ENCODE data around the gene GP5.

The GP5 gene

DNA sequence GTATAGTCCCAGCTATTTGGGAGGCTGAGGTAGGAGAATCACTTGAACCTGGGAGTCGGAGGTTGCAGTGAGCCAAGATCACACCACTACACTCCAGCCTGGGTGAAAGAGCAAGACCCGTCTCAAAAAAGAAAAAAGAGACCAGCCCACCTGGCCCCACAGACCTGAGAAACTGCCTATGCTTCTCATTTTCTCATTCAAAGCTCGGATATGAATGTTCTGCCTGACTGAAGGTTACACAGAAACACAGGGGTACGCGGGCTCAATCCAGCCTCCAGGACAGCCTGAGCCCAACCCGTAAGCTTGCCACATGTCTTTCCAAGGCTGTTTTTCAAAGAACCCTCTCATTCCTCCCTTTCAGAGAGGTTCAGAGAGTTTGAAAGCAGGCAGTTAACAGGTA lies 19.8 kb downstream of the GP5 start:
- no peak overlapping the region for H3K4me3 ChIP-seq (ENCODE audit: low read depth, low read length)
- in situ Hi-C loops (cut with HindIII; ENCODE audit: low sequenced_read_pairs) = no loop called here
- TF ChIP-seq, protein P1, sequence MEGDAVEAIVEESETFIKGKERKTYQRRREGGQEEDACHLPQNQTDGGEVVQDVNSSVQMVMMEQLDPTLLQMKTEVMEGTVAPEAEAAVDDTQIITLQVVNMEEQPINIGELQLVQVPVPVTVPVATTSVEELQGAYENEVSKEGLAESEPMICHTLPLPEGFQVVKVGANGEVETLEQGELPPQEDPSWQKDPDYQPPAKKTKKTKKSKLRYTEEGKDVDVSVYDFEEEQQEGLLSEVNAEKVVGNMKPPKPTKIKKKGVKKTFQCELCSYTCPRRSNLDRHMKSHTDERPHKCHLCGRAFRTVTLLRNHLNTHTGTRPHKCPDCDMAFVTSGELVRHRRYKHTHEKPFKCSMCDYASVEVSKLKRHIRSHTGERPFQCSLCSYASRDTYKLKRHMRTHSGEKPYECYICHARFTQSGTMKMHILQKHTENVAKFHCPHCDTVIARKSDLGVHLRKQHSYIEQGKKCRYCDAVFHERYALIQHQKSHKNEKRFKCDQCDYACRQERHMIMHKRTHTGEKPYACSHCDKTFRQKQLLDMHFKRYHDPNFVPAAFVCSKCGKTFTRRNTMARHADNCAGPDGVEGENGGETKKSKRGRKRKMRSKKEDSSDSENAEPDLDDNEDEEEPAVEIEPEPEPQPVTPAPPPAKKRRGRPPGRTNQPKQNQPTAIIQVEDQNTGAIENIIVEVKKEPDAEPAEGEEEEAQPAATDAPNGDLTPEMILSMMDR (IDR thresholded peaks at IDR 0.05; ENCODE audit: low read depth, low read length, missing control alignments) = no peak
- no peak for DNase-seq (ENCODE audit: low read depth)

DNA sequence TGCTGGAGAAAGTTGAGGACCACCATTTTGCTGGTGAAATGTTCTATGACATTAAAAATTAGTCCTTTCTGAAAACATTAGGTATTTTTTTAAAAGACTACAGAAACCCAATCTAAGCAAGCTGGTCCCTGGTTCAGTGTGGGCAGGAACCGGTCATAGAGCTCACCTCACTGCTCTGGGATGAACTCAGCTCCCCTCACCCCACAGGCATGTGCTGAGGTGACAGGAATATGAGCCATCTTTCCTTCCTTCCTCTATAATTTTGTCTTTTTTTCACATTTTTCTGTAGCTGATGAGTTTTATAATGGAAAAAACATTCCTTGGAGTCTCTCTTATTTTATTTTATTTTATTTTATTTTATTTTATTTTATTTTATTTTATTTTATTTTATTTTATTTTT lies 21.4 kb downstream of the GP5 start:
- DNase-seq (ENCODE audit: low read depth) = no peak
- in situ Hi-C loops (cut with HindIII; ENCODE audit: low sequenced_read_pairs) = no loop called here
- TF ChIP-seq, protein P1 (IDR thresholded peaks at IDR 0.05; ENCODE audit: low read depth, low read length, missing control alignments) = no peak
- H3K4me3 ChIP-seq (ENCODE audit: low read depth, low read length) = no peak overlapping the region

DNA sequence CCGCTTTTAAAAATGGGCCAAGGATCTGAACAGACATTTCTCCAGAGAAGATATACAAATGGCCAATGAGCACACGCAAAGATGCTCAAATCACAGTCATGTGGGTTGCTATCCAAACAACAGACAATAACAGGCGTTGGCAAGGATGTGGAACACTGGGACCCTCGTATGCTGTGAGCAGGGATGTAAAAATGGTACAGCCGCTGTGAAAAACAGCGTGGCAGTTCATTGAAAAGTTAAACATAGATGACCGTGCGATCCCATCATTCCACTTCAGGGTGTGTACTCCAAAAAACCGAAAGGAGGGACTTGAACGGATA lies 22.9 kb downstream of the GP5 start:
- in situ Hi-C loops (cut with HindIII; ENCODE audit: low sequenced_read_pairs) = no loop called here
- DNase-seq (ENCODE audit: low read depth) = no peak
- TF ChIP-seq, protein P1 (IDR thresholded peaks at IDR 0.05; ENCODE audit: low read depth, low read length, missing control alignments) = no peak
- H3K4me3 ChIP-seq (ENCODE audit: low read depth, low read length) = no peak overlapping the region

DNA sequence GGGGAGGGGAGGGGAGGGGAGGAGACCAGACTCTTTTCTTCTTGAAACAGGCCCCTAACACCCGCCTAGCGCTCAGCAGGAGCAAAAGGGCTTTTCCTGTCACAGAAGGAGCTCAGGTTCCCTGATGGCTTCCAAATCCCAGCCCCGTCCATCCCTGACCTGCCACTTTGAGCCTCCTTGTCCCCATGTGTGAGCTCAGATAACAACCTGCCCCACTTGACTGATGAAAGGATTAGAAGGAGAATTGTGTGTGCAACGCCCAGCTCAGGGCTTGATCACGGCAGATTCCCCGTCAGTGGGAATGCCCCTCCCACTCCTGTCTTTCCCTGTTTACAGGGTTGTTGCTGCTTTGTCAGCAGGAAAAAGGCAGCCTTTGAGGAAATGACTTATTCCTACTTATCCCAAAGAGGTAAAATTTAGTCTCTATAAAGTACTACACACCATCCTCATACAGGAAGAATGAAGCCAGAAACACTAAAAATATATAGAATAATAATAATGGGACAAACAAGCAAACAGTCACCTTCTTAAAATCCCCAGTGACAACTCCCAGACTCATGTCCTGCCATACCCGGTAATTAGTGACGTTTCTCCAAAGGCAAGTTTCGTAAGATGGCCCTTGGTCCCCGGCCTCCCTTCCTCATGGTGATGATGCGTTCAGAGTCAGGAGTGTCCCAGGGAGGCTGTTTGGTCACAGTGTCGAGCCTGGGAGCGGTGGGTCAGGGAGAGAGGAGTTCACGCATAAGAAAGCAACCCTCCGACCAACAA lies 23.4 kb downstream of the GP5 start:
- TF ChIP-seq, protein P1 (IDR thresholded peaks at IDR 0.05; ENCODE audit: low read depth, low read length, missing control alignments) = no peak
- no peak for DNase-seq (ENCODE audit: low read depth)
- no peak overlapping the region for H3K4me3 ChIP-seq (ENCODE audit: low read depth, low read length)
- in situ Hi-C loops (cut with HindIII; ENCODE audit: low sequenced_read_pairs) = no loop called here

DNA sequence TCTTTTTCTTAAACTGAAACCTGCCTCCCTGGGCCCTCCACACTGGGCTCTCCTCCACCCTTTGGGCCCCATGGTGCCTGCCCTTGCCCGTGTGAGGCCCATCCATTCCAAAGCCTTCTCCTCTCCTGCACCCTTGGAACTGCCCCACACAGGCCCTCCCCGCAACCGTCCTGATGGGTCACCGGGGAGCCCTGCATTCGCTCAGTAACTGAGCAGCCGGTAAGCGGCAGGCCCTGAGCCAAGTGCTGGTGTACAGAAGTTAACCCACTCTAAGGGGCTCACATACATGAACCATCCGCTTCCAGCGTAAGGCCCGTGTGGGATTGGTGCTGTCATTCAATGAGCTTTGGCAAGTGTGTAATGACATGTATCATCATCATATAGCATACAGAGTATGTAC lies 24.1 kb downstream of the GP5 start:
- H3K4me3 ChIP-seq (ENCODE audit: low read depth, low read length) = no peak overlapping the region
- in situ Hi-C loops (cut with HindIII; ENCODE audit: low sequenced_read_pairs) = no loop called here
- no peak for DNase-seq (ENCODE audit: low read depth)
- TF ChIP-seq, protein P1 (IDR thresholded peaks at IDR 0.05; ENCODE audit: low read depth, low read length, missing control alignments) = no peak

DNA sequence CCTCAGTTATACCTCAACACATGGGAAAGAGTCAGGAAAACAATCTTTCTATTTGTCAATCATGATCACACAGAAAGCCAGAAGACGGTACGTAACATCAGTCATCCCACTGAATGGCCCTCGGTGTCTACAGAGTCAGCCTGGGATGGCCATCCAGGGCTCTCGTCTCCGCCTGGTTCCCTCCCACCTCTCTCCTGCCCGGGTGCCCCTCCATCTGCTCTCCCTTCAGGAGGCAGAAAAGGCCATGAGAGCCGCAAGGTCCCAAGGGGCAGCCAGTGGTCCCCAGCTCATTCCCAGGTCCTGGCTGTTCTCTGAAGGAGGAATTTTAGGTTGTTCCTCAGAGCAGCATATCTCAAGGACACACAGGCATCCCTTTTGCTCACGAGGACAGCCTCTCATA lies 25.2 kb downstream of the GP5 start:
- no peak for DNase-seq (ENCODE audit: low read depth)
- in situ Hi-C loops (cut with HindIII; ENCODE audit: low sequenced_read_pairs) = no loop called here
- no peak overlapping the region for H3K4me3 ChIP-seq (ENCODE audit: low read depth, low read length)
- TF ChIP-seq, protein P1 (IDR thresholded peaks at IDR 0.05; ENCODE audit: low read depth, low read length, missing control alignments) = no peak

Measured in astrocyte of the cerebellum (primary cell).